GM19397 (cell line): Measurements from ENCODE around the gene MRPL20.
"Not testable (repeated sequence)": the region's sequence is repeated elsewhere in the genome, so short reads cannot be mapped to it uniquely, and the experiment has no call there.

ENCODE experiments used
- ATAC-seq: cut with Tn5 transposase; IDR thresholded peaks from one replicate; pipeline ENCODE4 v1.9.1; 2021; ENCODE audit warnings: mild to moderate bottlenecking, moderate library complexity; ENCODE audit not compliant: unreplicated experiment

The MRPL20 gene

GRCh38 chr1:1437904-1438376 is 30.8 kb upstream of the MRPL20 start:
- ATAC-seq, result no peak

GRCh38 chr1:1437033-1437903 is 30.2 kb upstream of the MRPL20 start:
- ATAC-seq, result no peak

DNA sequence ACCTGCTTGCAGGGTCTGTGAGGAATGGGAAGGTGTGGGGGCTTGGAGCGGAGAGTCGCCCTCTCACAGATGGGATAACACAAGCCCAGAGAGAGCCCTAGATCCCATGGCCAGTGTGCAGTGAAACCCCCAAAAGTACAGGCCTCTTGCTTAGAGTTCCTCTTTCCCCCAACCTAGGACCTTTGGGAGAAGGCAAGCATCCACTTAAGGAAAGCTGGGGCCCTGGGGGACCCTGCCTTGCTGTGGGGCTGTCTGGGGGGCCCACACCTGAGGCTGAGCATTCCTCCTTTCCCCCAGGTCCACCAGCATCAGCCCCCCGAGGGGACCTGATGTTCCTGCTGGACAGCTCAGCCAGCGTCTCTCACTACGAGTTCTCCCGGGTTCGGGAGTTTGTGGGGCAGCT is 29.5 kb upstream of the MRPL20 start:
- ATAC-seq, result no peak

DNA sequence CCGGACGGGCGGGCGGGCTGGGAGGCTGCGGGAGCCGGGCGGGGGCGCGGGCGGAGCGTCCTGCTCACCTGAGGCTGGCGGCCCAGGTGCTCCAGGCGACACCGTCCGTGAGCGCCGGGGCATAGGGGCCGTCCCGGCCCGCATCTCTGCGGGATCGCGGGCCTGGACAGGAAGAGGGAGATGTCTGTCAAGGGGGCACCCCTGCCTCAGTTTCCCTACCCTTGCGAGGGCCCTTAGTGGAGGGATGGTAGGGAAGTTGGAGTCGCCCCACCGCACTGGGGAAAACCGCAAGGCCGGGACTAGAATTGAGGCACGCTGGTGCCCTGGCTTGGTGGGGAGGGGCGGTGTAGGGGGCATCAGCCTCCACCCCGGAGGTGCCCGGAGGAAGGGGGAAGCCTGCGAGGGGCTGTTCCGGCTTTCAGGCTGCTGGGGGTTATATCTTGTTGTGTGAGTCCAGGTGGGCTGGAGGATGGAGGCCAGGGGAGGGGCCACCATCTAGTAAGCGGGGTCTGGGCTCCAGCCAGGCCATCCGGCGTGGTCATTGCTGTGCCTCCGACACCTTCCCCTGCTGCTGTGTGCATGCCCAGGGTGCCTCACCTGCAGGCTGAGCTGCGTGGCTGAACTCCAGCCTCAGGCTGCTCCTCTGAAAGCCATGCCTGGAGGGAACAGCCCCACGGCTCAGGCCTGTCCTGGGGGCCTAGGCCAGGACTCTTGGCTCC is 29.0 kb upstream of the MRPL20 start:
- ATAC-seq, result peak; percentile 3

DNA sequence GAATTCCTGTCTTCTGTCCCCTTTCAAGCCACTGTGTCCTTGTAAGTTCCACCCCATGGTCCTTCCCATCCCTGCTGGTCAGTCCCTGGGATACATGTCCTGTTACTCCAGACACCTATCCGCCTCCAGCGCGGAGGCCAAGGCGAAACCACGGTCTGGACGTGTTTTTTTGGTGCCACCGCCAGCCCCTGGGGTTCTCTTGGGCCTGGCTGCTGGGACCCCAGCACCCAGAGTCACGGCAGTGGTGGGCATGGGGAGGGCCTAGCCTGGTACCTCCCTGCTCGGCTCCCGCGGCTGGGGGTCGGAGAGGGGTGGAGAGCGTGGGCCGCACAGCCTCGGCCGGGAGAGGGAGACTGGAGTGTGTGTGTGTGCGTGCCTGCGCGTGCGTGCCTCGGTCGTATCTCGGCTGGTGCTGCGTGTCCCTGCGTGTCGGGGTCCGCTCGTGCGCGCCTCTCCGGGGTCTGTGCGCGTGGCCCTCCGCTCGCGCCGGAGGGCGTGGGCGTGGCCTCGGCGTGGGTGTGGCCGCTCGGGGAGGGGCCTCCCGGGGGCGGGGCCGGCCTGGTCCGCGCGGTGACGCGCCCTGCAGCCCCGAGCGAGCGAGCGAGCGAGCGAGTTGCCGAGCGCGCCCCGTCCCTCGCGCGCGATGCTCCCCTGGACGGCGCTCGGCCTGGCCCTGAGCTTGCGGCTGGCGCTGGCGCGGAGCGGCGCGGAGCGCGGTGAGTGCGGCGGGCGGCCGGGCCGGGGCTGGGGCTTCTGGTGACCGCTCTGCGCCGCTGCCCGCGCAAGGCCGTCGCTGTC is 28.2 kb upstream of the MRPL20 start, which contains the start of gene VWA1:
Gene VWA1, plus strand, starts transcription at position 585 of the 798 bp plus-strand sequence. Its CDS starts 59 bp downstream, at position 644.
- peak; percentile 39 for ATAC-seq

DNA sequence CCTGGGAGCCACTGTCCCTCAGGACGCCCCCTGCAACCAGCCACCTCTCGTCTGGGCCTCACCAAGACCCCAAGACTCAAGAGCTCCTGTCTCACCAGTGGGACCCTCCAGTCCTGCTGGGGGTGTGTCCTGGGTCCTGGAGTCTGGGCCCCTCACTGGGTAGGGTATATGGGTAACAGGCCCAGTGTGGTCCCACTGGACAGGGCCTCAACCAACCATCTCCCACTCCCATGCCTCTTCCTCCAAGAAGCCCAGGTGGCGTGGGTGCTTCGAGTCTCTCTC is 27.7 kb upstream of the MRPL20 start:
- ATAC-seq, result no peak

- ATAC-seq, result no peak
Measured at GRCh38 chr1:1434131-1434823, 27.2 kb upstream of the MRPL20 start.

DNA sequence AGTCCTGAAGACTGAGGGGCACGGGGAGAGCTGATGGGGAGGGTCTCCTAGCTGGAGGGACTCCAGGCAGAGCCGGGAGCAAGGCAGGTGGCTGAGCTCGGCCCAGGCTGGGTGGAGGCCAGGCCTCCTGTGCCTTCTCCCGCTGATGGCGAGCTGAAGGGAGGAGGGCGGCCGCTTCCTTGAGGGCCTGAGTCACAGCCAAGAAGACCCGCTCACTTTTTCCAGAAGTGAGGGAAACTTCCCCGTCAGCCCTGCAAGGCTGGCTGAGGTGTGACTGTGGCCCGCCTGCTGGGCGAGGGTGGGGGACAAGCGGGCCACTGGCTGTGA is 26.7 kb upstream of the MRPL20 start:
- ATAC-seq, result no peak

DNA sequence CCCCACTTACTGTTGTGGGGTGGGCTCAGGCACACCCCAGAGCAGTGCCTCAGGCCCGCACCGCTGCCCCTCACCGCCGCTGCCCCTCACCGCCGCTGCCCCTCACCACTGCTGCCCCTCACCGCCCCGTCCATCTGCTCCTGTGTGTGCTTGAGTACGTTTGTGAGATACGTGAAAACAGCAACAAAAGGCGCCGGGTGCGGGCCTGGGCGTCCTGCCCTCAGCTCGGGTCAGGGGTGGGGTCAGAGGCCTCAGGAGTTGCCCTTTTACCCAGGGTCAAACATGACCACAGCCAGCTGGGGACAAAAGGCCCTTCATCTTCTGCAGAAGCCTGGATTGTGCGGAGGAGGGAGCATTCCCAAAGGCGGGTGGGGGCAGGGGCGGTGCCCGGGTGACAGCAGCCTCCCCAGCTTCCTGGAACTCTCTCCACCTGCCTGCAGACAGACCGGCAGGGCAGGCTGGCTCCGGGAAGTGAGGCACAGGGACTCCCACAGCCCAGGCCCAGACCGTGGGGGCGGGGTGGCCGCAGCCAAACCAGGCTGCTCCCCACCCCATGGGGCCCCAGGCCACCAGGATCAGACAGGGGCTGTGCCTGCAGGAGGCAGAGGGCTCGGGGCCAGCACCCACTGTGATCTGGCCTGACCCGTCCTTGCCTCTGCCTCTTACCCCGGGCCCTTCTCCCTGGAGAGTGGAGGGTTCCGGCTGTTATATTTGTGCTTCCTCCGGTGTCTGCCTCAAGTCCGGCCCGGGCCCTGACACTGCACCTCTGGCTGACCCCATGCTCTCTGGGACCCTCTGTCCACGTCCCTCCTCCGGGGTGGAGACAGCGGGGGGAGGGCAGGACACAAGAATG is 26.1 kb upstream of the MRPL20 start:
- no peak for ATAC-seq

DNA sequence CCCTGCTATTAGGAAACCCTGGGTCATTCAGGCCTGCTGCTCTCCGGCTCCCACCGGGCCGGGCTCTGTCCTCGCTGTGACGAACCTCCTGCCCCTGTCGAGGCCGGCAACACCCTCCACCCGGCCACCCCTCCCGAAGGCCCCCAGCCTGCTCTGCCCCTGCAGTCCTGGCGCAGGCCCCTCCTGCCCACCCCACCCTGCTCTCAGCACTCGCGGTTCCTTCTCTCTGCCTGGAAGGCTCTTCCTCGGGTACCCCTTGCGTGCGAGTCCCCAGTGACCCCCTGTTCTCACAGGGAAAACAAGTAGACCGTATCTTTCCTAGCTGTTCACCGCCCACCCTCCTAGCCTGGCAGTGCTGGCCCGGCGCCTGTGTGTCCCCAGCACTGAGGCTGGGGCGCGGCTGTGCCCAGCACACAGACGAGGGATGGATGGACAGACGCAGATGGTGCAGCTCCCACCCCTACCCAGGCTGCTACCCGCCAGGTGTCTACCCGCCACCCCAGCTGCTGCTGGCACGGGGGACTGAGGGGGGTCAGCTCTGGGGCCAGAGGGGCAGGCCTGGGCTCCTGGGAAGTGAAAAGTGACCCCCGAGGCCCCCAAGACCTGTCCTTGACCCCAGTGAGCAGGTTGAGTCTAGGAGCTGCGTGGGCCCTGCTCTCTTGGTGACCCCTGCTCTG is 25.3 kb upstream of the MRPL20 start:
- no peak for ATAC-seq

DNA sequence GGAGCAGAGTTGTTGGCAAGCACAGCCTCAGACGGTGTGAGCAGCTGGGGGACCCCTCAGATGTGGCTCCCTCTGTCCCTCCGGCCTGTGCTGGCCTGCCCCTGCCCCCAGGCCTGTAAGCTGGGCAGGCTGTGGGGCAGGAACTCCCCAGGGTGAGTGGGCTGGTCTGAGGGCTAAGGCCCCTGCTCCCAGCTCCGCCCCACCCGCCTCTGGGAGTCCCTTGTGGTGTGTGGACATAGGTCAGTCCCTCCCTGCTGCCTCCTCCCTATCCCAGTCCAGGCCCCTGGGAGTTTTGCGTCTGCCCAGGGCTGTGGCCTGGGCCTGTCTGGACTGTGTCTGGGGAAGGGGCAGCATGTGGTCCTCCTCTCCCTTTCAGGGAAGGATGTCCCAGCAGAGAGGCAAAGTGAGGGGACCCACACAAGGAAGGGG is 24.8 kb upstream of the MRPL20 start:
- ATAC-seq, result no peak

GRCh38 chr1:1430992-1431844 is 24.1 kb upstream of the MRPL20 start:
- no peak for ATAC-seq

DNA sequence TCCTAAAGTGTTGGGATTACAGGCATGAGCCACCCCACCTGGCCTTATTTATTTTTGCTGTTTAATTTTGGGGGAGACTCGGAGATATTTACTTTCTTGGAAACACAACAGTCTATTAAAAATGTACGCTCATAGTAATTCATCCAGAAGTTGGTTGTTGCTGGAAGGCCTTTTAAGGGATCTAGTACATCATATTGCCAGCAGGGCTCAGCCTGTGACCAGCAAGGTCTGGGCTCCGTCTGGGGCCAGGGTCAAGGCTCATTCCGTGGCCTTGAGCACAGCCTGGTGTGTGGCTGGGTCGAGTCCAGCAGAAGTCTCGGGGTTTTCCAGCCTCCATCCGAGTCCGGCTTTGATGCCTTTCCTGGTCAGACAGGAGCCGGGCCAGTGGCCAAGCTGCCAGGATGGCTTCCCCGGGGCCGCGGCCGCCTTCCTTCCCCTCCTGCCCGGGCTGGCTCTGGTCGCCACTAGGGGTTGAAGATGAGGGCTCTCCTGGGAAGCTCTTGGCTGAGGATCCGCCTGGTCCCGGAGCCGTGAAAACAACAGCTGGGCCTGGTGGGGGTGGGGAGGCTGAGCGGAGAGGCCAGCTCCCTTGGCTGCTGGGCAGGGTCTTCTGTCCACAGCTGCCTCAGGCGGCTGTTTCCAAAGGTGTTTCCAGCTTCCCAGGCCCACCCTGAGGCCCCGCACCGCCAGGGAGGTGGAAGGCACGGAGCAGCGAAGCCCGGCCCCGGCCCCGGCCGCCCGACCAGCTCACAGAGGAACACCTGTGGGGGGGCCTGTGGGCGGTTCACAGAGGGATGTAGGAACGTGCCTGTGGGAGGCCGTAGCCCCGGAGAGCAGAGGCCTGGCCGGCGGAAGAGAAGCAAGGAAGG is 23.3 kb upstream of the MRPL20 start:
- no peak for ATAC-seq

DNA sequence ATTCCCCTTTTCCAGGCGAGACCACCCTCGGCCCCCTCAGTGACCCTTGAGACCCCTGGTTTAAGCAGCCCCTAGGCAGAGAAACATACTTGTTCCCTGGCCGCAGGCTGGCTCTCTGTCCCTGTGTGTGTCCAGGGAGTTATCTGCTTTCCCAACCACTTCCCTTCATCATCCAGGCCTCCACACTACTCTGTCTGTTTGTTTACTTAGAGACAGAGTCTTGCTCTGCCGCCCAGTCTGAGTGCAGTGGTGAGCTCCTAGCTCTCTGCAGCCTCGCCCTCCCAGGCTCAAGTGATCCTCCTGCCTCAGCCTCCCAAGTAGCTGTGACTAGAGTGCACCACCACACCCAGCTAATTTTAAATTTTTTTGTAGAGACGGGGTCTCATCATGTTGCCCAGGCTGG is 22.6 kb upstream of the MRPL20 start:
- no peak for ATAC-seq

DNA sequence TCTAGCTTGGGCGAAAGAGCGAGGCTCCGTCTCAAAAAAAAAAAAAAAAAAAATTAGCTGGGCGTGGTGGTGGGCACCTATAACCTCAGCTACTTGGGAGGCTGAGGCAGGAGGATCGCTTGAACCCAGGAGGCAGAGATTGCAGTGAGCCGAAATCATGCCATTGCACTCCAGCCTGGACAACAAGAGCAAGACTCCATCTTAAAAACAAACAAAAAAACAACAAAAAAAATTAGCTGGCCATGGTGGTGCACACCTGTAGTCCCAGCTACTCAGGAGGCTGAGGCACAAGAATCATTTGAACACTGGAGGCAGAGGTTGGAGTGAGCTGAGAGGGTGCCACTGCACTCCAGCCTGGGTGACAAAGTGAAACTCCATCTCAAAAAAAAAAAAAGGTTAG is 21.9 kb upstream of the MRPL20 start:
- ATAC-seq, result not testable (repeated sequence)

DNA sequence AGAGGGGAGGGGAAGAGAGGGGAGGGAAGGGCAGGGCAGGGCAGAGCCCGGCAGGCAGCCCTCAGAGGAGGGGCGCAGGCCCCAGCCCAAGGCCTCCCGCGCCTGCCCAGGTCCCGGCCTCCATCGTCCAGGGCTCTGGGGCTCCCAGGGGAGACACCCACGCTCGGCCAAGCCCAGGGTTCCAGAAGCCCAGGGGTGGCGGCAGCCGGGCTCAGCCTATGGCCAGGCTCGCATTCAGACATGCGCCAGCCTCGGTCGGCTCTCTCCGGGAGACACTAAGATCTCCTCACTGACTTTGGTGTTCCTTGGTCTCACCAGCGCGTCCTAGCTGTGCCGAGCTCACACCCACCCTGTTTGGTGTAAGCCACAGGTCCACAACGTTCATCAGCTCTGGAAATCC is 21.1 kb upstream of the MRPL20 start:
- ATAC-seq, result no peak

DNA sequence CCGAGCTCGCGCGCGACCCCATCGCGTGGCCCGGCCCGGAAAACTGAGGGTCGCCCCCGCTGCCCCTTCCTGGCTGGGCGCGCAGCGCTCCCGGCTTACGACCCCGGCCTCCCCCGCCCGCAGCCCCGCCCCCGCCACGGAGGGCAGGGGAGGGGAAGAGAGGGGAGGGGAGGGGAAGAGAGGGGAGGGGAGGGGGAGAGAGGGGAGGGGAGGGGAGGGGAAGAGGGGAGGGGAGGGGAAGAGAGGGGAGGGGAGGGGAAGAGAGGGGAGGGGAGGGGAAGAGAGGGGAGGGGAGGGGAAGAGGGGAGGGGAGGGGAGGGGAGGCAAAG is 20.7 kb upstream of the MRPL20 start:
- no peak for ATAC-seq
